ENCODE data around the gene NPY5R.

The NPY5R gene

GRCh38 chr4:163385466-163385865, 41.8 kb downstream of the NPY5R start:
- no peak for DNase-seq

GRCh38 chr4:163391756-163392155, 48.1 kb downstream of the NPY5R start:
- no peak for DNase-seq

GRCh38 chr4:163392328-163392727, 48.6 kb downstream of the NPY5R start:
- no peak for DNase-seq

- no peak for DNase-seq
Observed at GRCh38 chr4:163393471-163393870, 49.8 kb downstream of the NPY5R start.

- no peak for DNase-seq
Observed at GRCh38 chr4:163395055-163395454, 51.4 kb downstream of the NPY5R start.

- DNase-seq: no peak
Observed at GRCh38 chr4:163395758-163396157, 52.1 kb downstream of the NPY5R start.

- DNase-seq: no peak
Observed at GRCh38 chr4:163398238-163398637, 54.5 kb downstream of the NPY5R start.

GRCh38 chr4:163400911-163401310, 57.2 kb downstream of the NPY5R start:
- no peak for DNase-seq
